HEK293 (cell line): ENCODE results near the gene GNAS-AS1.

Experiments
- CTCF ChIA-PET: fragments of 350-600 bp; formaldehyde crosslinking; extraction: SDS; loops from one replicate; lab custom pipeline; 2021; ENCODE audit warnings: antibody characterized with exemption; lab: Yijun Ruan, JAX
- POLR2A ChIA-PET: fragments of 300-600 bp; formaldehyde crosslinking; extraction: SDS; loops from one replicate; lab custom pipeline; 2020; ENCODE audit warnings: antibody characterized with exemption, inconsistent platforms; lab: Yijun Ruan, JAX
- H3K27ac ChIP-seq: fragments of 200-500 bp; sonication (Bioruptor generic); 2 replicates; pipeline ENCODE4 v1.5.1; 2014; ENCODE audit warnings: low read depth, low read length, control low read depth, inconsistent platforms; ENCODE audit errors: extremely low read depth
- H3K36me3 ChIP-seq, 2 experiments: fragments of 200-500 bp in 1 of 2; sonication (Bioruptor generic) in 1 of 2; 1 replicate in 1 of 2; 2 replicates in 1 of 2; pipeline ENCODE4 v1.5.1; 2014 to 2017; ENCODE audit warnings: inconsistent platforms in 2 of 2, low read length in 2 of 2; ENCODE audit not compliant: control insufficient read depth in 2 of 2, insufficient read depth in 1 of 2
- H3K4me1 ChIP-seq: fragments of 200-500 bp; sonication (Bioruptor generic); 2 replicates; pipeline ENCODE4 v1.5.1; 2014; ENCODE audit warnings: mild to moderate bottlenecking, low read length, inconsistent platforms; ENCODE audit not compliant: control insufficient read depth, insufficient read depth
- H3K4me3 ChIP-seq: 2 replicates; pipeline ENCODE4 v1.5.1; 2011; ENCODE audit warnings: low read depth, mild to moderate bottlenecking, control low read depth, low read length, moderate library complexity
- H3K9me3 ChIP-seq: fragments of 200-500 bp; sonication (Bioruptor generic); 2 replicates; pipeline ENCODE4 v1.5.1; 2014; ENCODE audit warnings: low read depth, low read length, inconsistent platforms; ENCODE audit not compliant: control insufficient read depth, insufficient read depth
- ELK4 ChIP-seq: IDR thresholded peaks from 2 replicates; pipeline ENCODE4 v1.6.1; 2011; ENCODE audit warnings: mild to moderate bottlenecking, low read depth, low read length, borderline replicate concordance
- PRDM1 ChIP-seq: fragments of 450-650 bp; formaldehyde crosslinking; IDR thresholded peaks from 2 replicates; pipeline ENCODE4; 2016; ENCODE audit warnings: missing biosample characterization, missing genetic modification characterization
- REPIN1 ChIP-seq: fragments of 450-650 bp; formaldehyde crosslinking; IDR thresholded peaks from 2 replicates; pipeline ENCODE4 v1.5.1; 2017; ENCODE audit warnings: missing biosample characterization, missing genetic modification characterization, low read depth
- SCRT2 ChIP-seq: fragments of 450-650 bp; formaldehyde crosslinking; IDR thresholded peaks from 2 replicates; pipeline ENCODE4 v1.5.1; 2016; ENCODE audit warnings: missing biosample characterization, missing genetic modification characterization
- ZBTB26 ChIP-seq: fragments of 450-650 bp; formaldehyde crosslinking; optimal IDR thresholded peaks from 2 replicates; pipeline ENCODE3; 2016; ENCODE audit warnings: missing biosample characterization, mild to moderate bottlenecking, missing genetic modification characterization
- ZBTB8A ChIP-seq: fragments of 450-650 bp; formaldehyde crosslinking; IDR thresholded peaks from 2 replicates; pipeline ENCODE4 v1.5.1; 2016; ENCODE audit warnings: missing biosample characterization, missing genetic modification characterization
- ZFHX2 ChIP-seq: fragments of 450-650 bp; formaldehyde crosslinking; conservative IDR thresholded peaks from 2 replicates; pipeline ENCODE4 v1.5.1; 2016; ENCODE audit warnings: missing biosample characterization, missing genetic modification characterization
- ZNF121 ChIP-seq: fragments of 450-650 bp; formaldehyde crosslinking; IDR thresholded peaks from 2 replicates; pipeline ENCODE4 v1.5.1; 2016; ENCODE audit warnings: missing biosample characterization, missing genetic modification characterization
- ZNF16 ChIP-seq: fragments of 450-650 bp; formaldehyde crosslinking; IDR thresholded peaks from 2 replicates; pipeline ENCODE4 v1.5.1; 2016; ENCODE audit warnings: low read depth, missing biosample characterization, missing genetic modification characterization
- ZNF248 ChIP-seq: fragments of 450-650 bp; formaldehyde crosslinking; IDR thresholded peaks from 2 replicates; pipeline ENCODE4 v1.5.1; 2017; ENCODE audit warnings: missing biosample characterization, missing genetic modification characterization
- ZNF280D ChIP-seq: fragments of 450-650 bp; formaldehyde crosslinking; IDR thresholded peaks from 2 replicates; pipeline ENCODE4 v1.5.1; 2016; ENCODE audit warnings: missing biosample characterization, missing genetic modification characterization
- ZNF292 ChIP-seq: fragments of 450-650 bp; formaldehyde crosslinking; IDR thresholded peaks from 2 replicates; pipeline ENCODE4 v1.5.1; 2016; ENCODE audit warnings: low read depth, missing biosample characterization, missing genetic modification characterization, borderline replicate concordance
- ZNF324 ChIP-seq: fragments of 450-650 bp; formaldehyde crosslinking; IDR thresholded peaks from 2 replicates; pipeline ENCODE4 v1.5.1; 2016; ENCODE audit warnings: missing biosample characterization, missing genetic modification characterization
- ZNF341 ChIP-seq: fragments of 450-650 bp; formaldehyde crosslinking; IDR thresholded peaks from 2 replicates; pipeline ENCODE4; 2016; ENCODE audit warnings: low read depth, missing biosample characterization, missing genetic modification characterization
- ZNF37A ChIP-seq: fragments of 450-650 bp; IDR thresholded peaks from 2 replicates; pipeline ENCODE4 v1.5.1; 2018; ENCODE audit warnings: missing biosample characterization, missing genetic modification characterization
- ZNF488 ChIP-seq: fragments of 450-650 bp; formaldehyde crosslinking; IDR thresholded peaks from 2 replicates; pipeline ENCODE4 v1.5.1; 2016; ENCODE audit warnings: missing biosample characterization, missing genetic modification characterization
- ZNF518A ChIP-seq: fragments of 450-650 bp; formaldehyde crosslinking; conservative IDR thresholded peaks from 2 replicates; pipeline ENCODE4 v1.5.1; 2016; ENCODE audit warnings: low read depth, missing biosample characterization, missing genetic modification characterization
- ZNF544 ChIP-seq: fragments of 450-650 bp; formaldehyde crosslinking; IDR thresholded peaks from 2 replicates; pipeline ENCODE4 v1.5.0; 2017; ENCODE audit warnings: missing biosample characterization, missing genetic modification characterization
- ZNF585B ChIP-seq: fragments of 450-650 bp; formaldehyde crosslinking; IDR thresholded peaks from 2 replicates; pipeline ENCODE4 v1.5.1; 2016; ENCODE audit warnings: missing biosample characterization, missing genetic modification characterization
- ZNF701 ChIP-seq: fragments of 450-650 bp; formaldehyde crosslinking; IDR thresholded peaks from 2 replicates; pipeline ENCODE4 v1.5.1; 2016; ENCODE audit warnings: missing biosample characterization, missing genetic modification characterization
- ZNF707 ChIP-seq: fragments of 450-650 bp; formaldehyde crosslinking; IDR thresholded peaks from 2 replicates; pipeline ENCODE4 v1.5.1; 2016; ENCODE audit warnings: missing biosample characterization, missing genetic modification characterization
- ZNF76 ChIP-seq: fragments of 450-650 bp; formaldehyde crosslinking; IDR thresholded peaks from 2 replicates; pipeline ENCODE4; 2016; ENCODE audit warnings: low read depth, missing biosample characterization, missing genetic modification characterization, borderline replicate concordance
- ZSCAN4 ChIP-seq: fragments of 450-650 bp; formaldehyde crosslinking; IDR thresholded peaks from 2 replicates; pipeline ENCODE4 v1.5.1; 2017; ENCODE audit warnings: missing biosample characterization, missing genetic modification characterization

Gene GNAS-AS1

GRCh38 chr20:58793512-58794420 lies 56.9 kb downstream of the GNAS-AS1 start:
- H3K27ac ChIP-seq = no peak overlapping the region
- H3K4me3 ChIP-seq = no peak overlapping the region
- no peaks in the 10 kb centered on the region for H3K36me3 ChIP-seq
- CTCF ChIA-PET = no interaction called here
- no peaks in the 10 kb centered on the region for H3K4me1 ChIP-seq
- TF ChIP-seq ZSCAN4 (tag by site-specific recombination) = no peak
- TF ChIP-seq ZBTB8A (tag by site-specific recombination) = no peak
- TF ChIP-seq ELK4 = no peak
- no peak for TF ChIP-seq ZNF544
- TF ChIP-seq ZNF292 = no peak
- no peak for TF ChIP-seq ZNF341 (tag by site-specific recombination)
- no peak for TF ChIP-seq ZNF76
- no peak for TF ChIP-seq ZBTB26
- no peak for TF ChIP-seq PRDM1 (tag by site-specific recombination)
- TF ChIP-seq SCRT2 (tag by site-specific recombination) = no peak
- no peak for TF ChIP-seq ZNF16 (tag by site-specific recombination)
- no peak for TF ChIP-seq ZNF707 (tag by site-specific recombination)
- TF ChIP-seq ZNF585B (tag by site-specific recombination) = no peak
- TF ChIP-seq, all 188 proteins: peak for 0
- POLR2A ChIA-PET = no interaction called here
- no peaks in the 10 kb centered on the region for H3K9me3 ChIP-seq

- Histone ChIP-seq H3K4me1 (no peaks in the 10 kb centered on the region), H3K9me3 (no peaks in the 10 kb centered on the region), H3K27ac (no peak overlapping the region), H3K36me3 (no peaks in the 10 kb centered on the region), H3K4me3 (no peak overlapping the region)
- POLR2A ChIA-PET = no interaction called here
- CTCF ChIA-PET = no interaction called here
- no peak for TF ChIP-seq REPIN1 (tag by site-specific recombination)
- no peak for TF ChIP-seq ZNF248 (tag by site-specific recombination)
- TF ChIP-seq ZNF280D (tag by site-specific recombination) = no peak
- no peak for TF ChIP-seq ZNF701 (tag by site-specific recombination)
- TF ChIP-seq ZNF324 (tag by site-specific recombination) = no peak
- no peak for TF ChIP-seq ZFHX2 (tag by site-specific recombination)
- TF ChIP-seq ZNF518A = no peak
- TF ChIP-seq ZNF121 (tag by site-specific recombination) = no peak
- no peak for TF ChIP-seq ZNF37A
- TF ChIP-seq ZNF488 (tag by site-specific recombination) = no peak
Observed at GRCh38 chr20:58792426-58792825, 58.3 kb downstream of the GNAS-AS1 start.
